ENCODE results near the gene CENPH. TPM values are rescaled to one million over a fixed set of nuclear protein-coding genes. Genes with fewer than 3 reads are reported as not detected.
"Not testable (repeated sequence)": the region's sequence is repeated elsewhere in the genome, so short reads cannot be mapped to it uniquely, and the experiment has no call there.

CENPH gene
- polyA plus RNA-seq, 1 donor, result 9.1 TPM

GRCh38 chr5:69209602-69210001 lies 20.2 kb downstream of the CENPH start:
- no peak for DNase-seq (ENCODE audit: low read depth)

GRCh38 chr5:69211200-69211599 lies 21.8 kb downstream of the CENPH start:
- no peak for DNase-seq (ENCODE audit: low read depth)

GRCh38 chr5:69212022-69212421 lies 22.6 kb downstream of the CENPH start:
- no peak for DNase-seq (ENCODE audit: low read depth)

GRCh38 chr5:69213513-69214215 lies 24.3 kb downstream of the CENPH start:
- no peak for DNase-seq (ENCODE audit: low read depth)

- DNase-seq (ENCODE audit: low read depth), result no peak
These were observed 27.7 kb downstream of the CENPH start for GRCh38 chr5:69217151-69217511.

GRCh38 chr5:69217548-69218526 lies 28.5 kb downstream of the CENPH start:
- peak; percentile 76 for DNase-seq (ENCODE audit: low read depth)

GRCh38 chr5:69219939-69220338 lies 30.6 kb downstream of the CENPH start:
- DNase-seq (ENCODE audit: low read depth), result no peak

- not testable (repeated sequence) for DNase-seq (ENCODE audit: low read depth)
These were observed 31.0 kb downstream of the CENPH start for GRCh38 chr5:69220371-69220770.

- not testable (repeated sequence) for DNase-seq (ENCODE audit: low read depth)
These were observed 31.4 kb downstream of the CENPH start for GRCh38 chr5:69220833-69221232.

GRCh38 chr5:69224520-69224919 lies 35.1 kb downstream of the CENPH start:
- no peak for DNase-seq (ENCODE audit: low read depth)

GRCh38 chr5:69225860-69226259 lies 36.5 kb downstream of the CENPH start:
- DNase-seq (ENCODE audit: low read depth), result no peak

- DNase-seq (ENCODE audit: low read depth), result no peak
These were observed 40.8 kb downstream of the CENPH start for GRCh38 chr5:69230181-69230580.

- DNase-seq (ENCODE audit: low read depth), result no peak
These were observed 41.9 kb downstream of the CENPH start for GRCh38 chr5:69231281-69231680.

GRCh38 chr5:69231851-69232250 lies 42.5 kb downstream of the CENPH start:
- DNase-seq (ENCODE audit: low read depth), result no peak

- peak; percentile 86 for DNase-seq (ENCODE audit: low read depth)
These were observed 45.3 kb downstream of the CENPH start, which contains the start of gene CDK7 for GRCh38 chr5:69234457-69235268. TSS of gene CDK7 (plus strand) at chr5:69234886. CDS start at chr5:69234976, 90 bp downstream.

GRCh38 chr5:69236733-69237132 lies 47.4 kb downstream of the CENPH start:
- DNase-seq (ENCODE audit: low read depth), result not testable (repeated sequence)

- DNase-seq (ENCODE audit: low read depth), result no peak
These were observed 48.5 kb downstream of the CENPH start for GRCh38 chr5:69237877-69238276.

GRCh38 chr5:69238760-69239251 lies 49.4 kb downstream of the CENPH start:
- DNase-seq (ENCODE audit: low read depth), result no peak

GRCh38 chr5:69242215-69242927 lies 53.0 kb downstream of the CENPH start:
- DNase-seq (ENCODE audit: low read depth), result no peak

- DNase-seq (ENCODE audit: low read depth), result no peak
These were observed 55.6 kb downstream of the CENPH start for GRCh38 chr5:69245031-69245430.

- no peak for DNase-seq (ENCODE audit: low read depth)
These were observed 58.6 kb downstream of the CENPH start for GRCh38 chr5:69248019-69248418.
